Left renal cortex interstitium (tissue), 4 donors: ENCODE measurements around the gene COQ8A. TPM values are rescaled to one million over a fixed set of nuclear protein-coding genes. Genes with fewer than 3 reads are reported as not detected.
"Not testable (repeated sequence)": the region's sequence is repeated elsewhere in the genome, so short reads cannot be mapped to it uniquely, and the experiment has no call there.

Source experiments
- DNase-seq, 4 donors: peaks; one replicate each; pipeline ENCODE4 v3.0.0-alpha.2; 2013; ENCODE audit warnings: low read depth in 4 of 4, low spot score in 2 of 4, missing footprints in 1 of 4
- polyA plus RNA-seq, 4 donors: library from polyadenylated mRNA; unstranded; fragments of 120-200 nt; gene quantifications; one replicate each; pipeline ENCODE4 v1.2.1, GENCODE V29; 2013; ENCODE audit not compliant: insufficient read length in 4 of 4

The COQ8A gene
- polyA plus RNA-seq, 4 donors = 28.5 to 33.1 (median 30.8) TPM

DNA sequence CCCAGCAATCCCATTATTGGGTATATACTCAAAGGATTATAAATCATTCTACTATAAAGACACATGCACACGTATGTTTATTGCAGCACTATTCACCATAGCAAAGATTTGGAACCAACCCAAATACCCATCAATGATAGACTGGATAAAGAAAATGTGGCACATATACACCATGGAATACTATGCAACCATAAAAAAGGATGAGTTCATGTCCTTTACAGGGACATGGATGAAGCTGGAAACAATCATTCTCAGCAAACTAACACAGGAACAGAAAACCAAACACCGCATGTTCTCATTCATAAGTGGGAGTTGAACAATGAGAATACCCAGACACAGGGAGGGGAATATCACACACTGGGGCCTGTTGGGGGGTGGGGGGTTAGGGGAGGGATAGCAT, 59.5 kb downstream of the COQ8A start:
- DNase-seq = not testable (repeated sequence)

DNA sequence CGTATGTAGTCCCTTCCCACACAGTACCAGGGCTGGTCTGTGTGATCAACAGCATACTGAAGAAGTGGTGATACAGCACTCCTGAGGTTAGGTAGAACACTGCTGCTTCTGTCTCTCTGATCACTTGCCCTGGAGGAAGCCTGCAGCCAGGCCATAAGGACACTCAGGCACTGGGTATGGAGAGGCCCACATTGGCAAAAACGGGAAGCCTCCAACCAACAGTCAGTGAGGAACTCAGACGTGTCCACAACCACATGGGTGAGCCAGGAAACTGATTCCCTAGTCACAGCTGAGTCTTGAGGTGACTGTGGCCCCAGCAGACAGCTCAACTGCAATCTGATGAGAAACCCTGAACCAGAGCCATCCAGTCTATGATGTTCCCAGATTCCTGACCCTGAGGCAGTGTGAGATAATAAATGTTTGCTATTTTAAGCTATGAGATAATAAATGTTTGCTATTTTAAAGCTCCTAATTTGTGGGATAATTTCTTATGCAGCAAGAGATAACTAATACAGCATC, 62.5 kb downstream of the COQ8A start:
- no peak for DNase-seq

DNA sequence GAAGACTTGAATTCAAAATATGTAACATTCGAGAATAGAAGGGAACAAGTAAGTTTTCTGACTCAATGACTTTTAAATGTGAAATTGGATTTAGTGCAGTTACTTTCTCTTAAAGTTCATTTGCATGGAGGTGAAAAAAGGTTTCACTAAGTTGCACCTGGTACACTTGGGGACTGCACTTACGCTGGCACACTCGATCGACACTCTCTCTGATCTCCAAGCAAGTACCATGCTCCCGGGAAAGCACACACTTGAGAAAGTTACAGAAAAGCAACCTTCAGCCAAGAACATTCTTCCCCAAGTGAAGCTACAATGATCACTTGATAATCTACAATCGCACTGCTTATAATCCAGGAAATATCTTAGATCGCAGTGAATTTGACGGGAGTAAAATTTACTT, 63.1 kb downstream of the COQ8A start:
- no peak for DNase-seq

DNA sequence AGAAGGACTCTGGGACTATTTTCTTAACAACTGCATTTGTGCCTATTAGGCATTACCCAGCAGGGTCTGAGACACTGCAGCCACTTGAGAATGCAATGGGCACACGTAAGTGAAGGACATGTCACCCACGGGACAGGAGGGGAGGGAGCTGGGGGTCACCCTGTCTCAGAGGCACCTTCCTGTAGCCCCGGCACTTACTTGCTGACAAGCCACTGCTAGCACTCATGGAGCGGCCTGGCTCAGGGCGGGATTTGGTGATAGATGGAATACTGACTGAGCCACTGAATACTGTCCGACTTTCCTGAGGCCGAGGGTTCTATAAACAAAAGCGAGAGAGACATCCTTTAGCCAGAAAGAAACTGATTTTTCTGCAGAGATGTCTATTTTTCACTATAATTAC, 64.7 kb downstream of the COQ8A start:
- DNase-seq = no peak

DNA sequence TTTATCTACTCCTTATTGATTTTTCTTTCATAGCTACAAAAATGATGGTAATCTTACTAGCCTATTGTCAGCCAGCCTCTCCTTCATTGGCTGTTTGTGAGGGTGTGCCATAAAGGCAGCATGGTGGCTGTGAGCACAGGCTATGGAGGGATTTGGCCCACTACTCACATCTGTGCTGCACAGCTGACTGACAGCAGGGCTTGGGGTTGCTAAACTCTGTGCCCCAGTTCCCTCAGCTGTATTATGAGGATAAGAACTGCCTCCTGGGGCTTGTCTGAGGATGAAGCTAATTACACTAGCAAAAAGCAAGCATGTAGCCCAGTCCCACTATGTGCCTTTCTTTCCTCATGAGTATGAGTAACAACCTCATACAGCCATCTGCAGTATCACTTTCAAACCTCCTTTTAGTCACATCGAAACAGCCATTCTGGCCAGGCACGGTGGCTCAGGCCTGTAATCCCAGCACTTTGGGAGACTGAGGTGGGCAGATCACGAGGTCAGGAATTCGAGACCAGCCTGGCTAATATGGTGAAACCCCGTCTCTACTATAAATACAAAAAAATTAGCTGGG, 66.2 kb downstream of the COQ8A start:
- no peak for DNase-seq

DNA sequence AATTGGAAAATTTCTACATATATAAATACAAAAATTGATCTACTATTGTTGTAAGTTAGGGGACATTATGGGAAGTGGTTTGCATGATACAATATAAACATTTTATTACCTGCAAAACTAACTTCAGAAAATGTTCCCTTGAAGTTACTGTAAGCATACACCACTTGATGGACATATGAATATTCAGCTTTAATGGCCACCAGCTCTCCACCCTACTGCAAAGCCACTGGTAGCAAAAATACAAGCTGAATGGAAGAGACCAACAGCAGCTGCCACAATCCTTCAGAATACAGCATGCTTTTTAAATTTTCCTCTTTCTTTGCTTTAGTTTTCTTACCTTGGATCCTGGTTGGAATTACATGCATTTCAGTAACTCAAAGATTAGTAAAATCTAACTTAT, 69.8 kb downstream of the COQ8A start:
- DNase-seq = no peak

DNA sequence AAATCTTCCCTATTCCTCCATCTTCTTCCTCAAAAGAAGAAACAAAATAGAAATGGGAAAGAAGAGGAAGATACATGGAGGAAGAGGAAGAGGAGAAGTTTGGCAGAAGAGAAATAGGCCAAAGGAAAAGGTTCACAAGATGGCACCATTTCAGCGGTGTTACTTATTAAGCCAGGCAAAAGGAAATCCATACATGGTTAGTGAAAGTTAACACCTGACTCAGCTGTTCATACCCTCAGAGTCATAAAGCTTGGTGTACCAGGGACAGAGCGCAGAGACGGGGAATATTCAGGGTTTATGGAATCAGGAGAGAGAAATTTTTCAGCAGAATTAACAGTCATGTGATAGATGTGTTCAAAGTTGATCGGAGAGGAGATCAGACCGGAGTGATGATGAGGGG, 70.6 kb downstream of the COQ8A start:
- no peak for DNase-seq

DNA sequence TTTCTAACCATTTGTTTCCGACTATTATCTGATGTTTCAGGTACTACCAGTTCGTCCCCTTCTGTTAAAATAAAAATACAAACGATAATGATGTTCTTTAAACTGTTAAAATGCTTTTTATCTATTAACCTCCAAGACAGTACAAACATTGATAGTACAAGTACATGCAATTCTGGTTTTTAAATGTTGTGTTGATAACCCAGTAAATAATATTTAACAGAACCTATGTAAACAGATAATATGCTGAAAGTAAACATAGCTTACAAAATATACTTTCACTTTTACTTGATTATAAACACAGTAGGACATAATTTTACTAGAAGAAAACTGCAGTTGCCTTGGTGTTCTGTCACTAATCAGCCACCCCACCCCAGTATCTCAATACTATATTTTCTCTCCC, 76.9 kb downstream of the COQ8A start:
- no peak for DNase-seq

DNA sequence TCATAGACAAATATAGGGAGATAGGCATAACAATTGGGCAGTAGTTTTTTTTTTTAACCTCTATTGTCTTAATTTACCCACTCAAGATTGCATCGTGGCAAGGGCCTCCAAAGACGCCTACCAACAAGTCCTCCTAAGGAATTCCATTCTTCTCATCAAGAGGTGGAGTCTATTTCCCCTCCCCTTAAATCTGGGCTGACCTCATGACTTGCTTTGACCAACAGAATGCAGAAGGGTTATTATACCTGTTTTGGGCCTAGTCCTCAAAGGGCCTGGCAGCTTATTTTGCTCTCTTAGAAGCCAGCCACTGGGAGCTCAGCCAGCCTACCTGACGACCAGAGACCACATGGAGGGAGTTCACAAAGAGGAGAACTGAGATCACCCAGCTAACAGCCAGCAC, 92.3 kb downstream of the COQ8A start:
- DNase-seq = no peak

DNA sequence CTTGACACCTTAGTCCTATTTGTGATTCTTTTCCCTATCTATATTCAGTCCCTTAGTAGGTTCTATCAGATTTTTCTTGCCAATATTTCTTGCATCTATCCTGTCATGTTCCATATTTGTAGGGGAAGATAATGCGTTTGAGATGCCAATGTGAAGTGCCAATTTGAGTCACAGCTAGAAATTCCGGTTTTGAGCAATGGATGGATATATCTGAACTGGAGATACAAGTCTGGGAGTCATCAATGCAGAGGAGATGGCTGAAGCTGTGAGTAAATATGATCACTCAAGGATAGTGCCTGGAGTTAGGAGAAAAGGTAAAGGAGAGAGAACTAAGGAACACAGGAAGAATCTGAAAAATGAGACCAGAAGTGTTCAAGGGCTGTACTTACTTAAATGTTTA, 93.8 kb downstream of the COQ8A start:
- DNase-seq = no peak

DNA sequence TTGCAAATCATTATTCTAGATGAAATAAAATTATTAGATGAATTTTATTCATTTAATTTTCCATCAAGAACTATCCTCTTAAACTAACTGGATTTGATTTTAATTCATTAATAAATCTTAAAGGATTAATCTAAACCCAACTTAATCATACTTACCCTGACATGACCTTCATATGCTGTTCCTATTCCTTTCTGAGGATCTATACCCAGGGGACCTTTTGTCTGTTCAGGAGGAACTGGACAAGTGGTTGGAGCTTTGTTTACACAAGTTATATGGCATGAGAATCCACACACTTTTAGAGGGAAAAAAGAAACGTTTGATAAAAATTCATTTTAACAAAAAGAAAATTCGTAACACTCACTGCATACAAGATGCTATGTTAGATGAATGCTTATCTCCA, 95.2 kb downstream of the COQ8A start:
- DNase-seq = no peak

DNA sequence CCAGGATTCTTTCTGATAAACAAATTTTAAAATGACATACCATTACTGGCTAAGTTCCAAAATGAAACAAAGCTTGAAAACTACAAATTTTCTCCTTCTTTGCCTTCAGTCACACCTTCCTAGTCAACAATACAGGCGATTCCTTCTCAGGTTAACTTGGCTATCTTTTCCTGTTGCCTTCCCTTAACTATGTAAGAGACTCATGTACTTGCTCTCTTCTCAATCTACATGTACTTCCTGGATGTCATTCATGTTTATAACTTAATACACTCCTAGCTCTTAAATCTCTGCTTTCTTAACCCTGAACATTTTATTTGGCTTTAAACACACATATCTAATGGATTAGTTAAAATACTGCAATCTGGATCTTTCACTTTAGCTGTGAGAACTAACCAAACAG, 97.0 kb downstream of the COQ8A start:
- DNase-seq = no peak

Other genes with a start within 250 kb of the COQ8A start
- gene ITPKB, start 201.0 kb upstream of the COQ8A start, polyA plus RNA-seq = 10 to 100 TPM; 22.4 to 28.6 (median 25.4) TPM
- 10 to 100 TPM; 16.6 to 19.2 (median 16.9) TPM for gene PSEN2, start 69.7 kb upstream of the COQ8A start, polyA plus RNA-seq